ENCODE results near the gene CHST8. TPM values are rescaled to one million over a fixed set of nuclear protein-coding genes. Genes with fewer than 3 reads are reported as not detected.

The CHST8 gene
- total RNA-seq, 1 experiment from 2014 or later: not detected

DNA sequence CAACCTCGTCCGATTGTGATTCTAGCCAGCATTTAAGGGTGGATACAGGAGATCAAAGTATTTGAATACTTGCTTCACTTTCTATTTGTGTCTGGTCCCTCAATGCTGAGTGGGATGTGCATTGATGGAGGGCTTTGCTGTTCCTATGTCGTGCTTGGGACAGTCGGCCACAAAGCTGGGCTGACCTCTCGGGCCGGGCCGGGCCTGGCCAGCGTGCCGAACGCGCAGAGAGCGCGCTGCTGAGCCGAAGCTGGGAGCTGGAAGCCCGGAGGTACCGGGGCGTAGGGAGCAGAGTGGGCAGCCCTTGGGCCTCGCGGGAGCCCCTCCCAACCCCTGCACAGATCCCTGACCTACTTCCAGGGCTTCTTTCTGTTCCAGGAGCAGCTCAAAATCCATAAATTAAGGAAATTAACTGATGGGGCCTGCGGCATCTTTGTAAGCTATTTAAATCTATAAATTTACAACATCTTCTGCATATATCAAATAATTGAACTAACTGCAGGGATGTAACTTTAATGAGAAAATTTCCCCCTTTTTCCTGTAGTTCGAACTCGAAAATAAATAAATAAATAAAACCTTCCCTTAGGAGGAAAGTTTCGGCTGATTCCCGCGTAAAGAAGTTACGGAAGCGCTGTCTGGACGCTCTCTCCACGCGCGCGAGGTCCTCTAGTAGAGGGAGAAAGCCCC, 173.1 kb downstream of the CHST8 start:
- H3K4me3 Mint-ChIP-seq (ENCODE audit: unreplicated experiment): peak overlapping the region; percentile 77
- H3K9me3 Mint-ChIP-seq (ENCODE audit: unreplicated experiment): no peaks in the 10 kb centered on the region
- peaks cover 17% of the 10 kb centered on the region for H3K36me3 Mint-ChIP-seq (ENCODE audit: insufficient read depth, unreplicated experiment)
- ChIA-PET POLR2A (interaction anchor here (0.5 to 4.8 kb wide), 8 partner anchors 17 to 1044 kb away, joined by 3 to 47 read pairs (median 3); no protein-coding TSS in a partner anchor), CTCF (interaction anchor here (0.6 to 6.3 kb wide), 45 partner anchors 9 to 1847 kb away, joined by 3 to 62 read pairs (median 4); no protein-coding TSS in a partner anchor)
- H3K27ac Mint-ChIP-seq (ENCODE audit: low read depth, unreplicated experiment): peak overlapping the region; percentile 75
- DNase-seq (ENCODE audit: unreplicated experiment): no peak
- intact Hi-C loops (cut with micrococcal nuclease): loop anchor here (1.0 to 10.0 kb wide), 2 partner anchors 110 to 301 kb away; no protein-coding TSS in a partner anchor
- H3K4me1 Mint-ChIP-seq (ENCODE audit: insufficient read depth, unreplicated experiment): no peaks in the 10 kb centered on the region
- TF ChIP-seq, protein P1, sequence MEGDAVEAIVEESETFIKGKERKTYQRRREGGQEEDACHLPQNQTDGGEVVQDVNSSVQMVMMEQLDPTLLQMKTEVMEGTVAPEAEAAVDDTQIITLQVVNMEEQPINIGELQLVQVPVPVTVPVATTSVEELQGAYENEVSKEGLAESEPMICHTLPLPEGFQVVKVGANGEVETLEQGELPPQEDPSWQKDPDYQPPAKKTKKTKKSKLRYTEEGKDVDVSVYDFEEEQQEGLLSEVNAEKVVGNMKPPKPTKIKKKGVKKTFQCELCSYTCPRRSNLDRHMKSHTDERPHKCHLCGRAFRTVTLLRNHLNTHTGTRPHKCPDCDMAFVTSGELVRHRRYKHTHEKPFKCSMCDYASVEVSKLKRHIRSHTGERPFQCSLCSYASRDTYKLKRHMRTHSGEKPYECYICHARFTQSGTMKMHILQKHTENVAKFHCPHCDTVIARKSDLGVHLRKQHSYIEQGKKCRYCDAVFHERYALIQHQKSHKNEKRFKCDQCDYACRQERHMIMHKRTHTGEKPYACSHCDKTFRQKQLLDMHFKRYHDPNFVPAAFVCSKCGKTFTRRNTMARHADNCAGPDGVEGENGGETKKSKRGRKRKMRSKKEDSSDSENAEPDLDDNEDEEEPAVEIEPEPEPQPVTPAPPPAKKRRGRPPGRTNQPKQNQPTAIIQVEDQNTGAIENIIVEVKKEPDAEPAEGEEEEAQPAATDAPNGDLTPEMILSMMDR (IDR thresholded peaks at IDR 0.05; ENCODE audit: unreplicated experiment): no peak
- H3K27me3 Mint-ChIP-seq (ENCODE audit: insufficient read depth, unreplicated experiment): no peaks in the 10 kb centered on the region
- TSS peak; percentile 71 for BruUV-seq (replicated peaks)

DNA sequence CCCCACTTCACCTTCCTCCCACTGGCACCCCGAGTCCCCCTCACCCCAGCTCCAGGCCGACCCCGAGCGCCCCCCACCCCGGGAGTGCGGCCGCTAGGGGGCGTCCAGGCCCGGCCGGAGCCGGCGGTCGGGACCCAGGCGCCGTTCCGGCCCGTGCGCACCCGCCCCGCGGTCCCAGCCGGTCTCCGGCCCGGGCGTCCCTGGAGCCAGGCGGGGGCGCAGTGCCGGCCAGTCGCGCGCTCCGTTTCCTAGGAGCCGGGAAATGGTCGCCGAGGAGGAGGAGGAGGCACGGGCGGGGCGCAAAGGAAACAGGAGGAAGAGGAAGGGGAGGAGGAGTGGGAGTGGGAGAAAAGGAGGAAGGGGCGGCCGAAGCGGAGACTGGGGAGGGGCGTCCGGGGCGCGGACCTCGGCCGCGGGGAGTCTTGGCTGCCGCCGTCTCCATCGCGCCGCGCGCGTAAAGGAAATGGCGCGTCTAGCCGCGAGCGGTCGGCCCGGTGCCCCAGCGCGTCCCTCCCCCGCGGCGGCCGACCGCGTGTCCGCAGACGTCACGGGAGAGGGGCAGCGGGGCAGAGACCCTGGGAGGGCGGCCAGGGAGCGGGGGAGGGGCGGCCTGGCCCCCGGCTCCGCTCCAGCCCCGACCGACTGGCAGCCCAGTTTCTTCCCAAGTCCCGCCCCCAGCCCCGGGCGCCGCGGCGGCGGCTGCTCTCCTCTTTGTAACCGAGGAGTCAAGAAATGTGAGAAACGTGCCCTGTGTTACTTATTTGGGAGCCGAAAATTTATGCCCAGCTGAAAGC, 173.8 kb downstream of the CHST8 start:
- intact Hi-C loops (cut with micrococcal nuclease): loop anchor here (1.0 to 10.0 kb wide), 3 partner anchors 25 to 301 kb away; no protein-coding TSS in a partner anchor
- CTCF ChIA-PET: interaction anchor here (0.6 to 6.3 kb wide), 42 partner anchors 9 to 693 kb away, joined by 3 to 62 read pairs (median 4); no protein-coding TSS in a partner anchor
- Mint-ChIP-seq H3K27me3 (ENCODE audit: insufficient read depth, unreplicated experiment) (no peaks in the 10 kb centered on the region), H3K9me3 (ENCODE audit: unreplicated experiment) (no peaks in the 10 kb centered on the region), H3K4me3 (ENCODE audit: unreplicated experiment) (peak overlapping the region; percentile 77), H3K36me3 (ENCODE audit: insufficient read depth, unreplicated experiment) (peaks cover 24% of the 10 kb centered on the region), H3K4me1 (ENCODE audit: insufficient read depth, unreplicated experiment) (no peaks in the 10 kb centered on the region), H3K27ac (ENCODE audit: low read depth, unreplicated experiment) (peak overlapping the region; percentile 75)
- no TSS peak for BruUV-seq (replicated peaks)
- POLR2A ChIA-PET: interaction anchor here (0.9 to 4.8 kb wide), 10 partner anchors 9 to 633 kb away, joined by 3 to 47 read pairs (median 4); partner anchors contain the start of gene UBA2
- peak; percentile 89 for DNase-seq (ENCODE audit: unreplicated experiment)
- TF ChIP-seq, protein P1 (IDR thresholded peaks at IDR 0.05; ENCODE audit: unreplicated experiment): peak; percentile 91

DNA sequence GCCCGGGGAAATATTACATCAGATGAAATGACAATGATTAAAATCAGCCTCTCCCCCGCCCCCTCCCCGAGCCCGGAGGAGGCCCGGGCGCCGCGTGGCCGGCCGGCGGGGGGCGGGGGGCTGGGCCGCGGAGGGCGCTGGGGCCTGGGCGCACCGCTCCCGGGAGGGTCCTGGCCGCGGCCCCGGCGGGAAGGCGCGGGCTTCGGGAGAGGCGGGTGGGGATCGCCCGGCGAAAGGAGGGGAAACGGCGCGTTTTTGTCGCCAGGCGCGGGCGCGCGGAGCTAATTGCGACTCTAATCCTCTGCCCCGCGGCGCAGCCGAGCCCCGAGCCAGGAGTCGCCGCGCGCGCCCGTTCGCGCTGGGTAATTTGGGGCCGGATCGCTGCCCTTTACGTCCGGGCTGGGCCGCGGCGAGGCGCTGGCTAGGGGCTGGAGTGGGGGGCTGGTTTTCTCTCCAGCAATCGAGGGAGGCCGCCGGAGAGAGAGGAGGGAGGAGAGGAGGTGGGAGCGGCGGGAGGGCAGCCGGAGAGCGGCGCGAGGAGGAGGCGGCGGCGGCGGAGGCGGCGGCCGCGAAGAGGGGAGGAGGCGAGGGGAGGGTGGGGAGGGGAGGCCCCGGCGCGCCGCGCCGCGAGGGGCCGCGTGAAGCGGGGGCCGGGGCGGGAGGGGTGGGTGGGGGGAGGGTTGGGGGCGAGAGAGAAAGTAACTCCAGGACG, 174.6 kb downstream of the CHST8 start, which contains the start of gene KCTD15:
Gene KCTD15, plus strand, starts transcription at position 707 of the 712 bp plus-strand sequence. CDS start 3,585 bp downstream, outside the sequence.
- Mint-ChIP-seq H3K36me3 (ENCODE audit: insufficient read depth, unreplicated experiment) (peaks cover 24% of the 10 kb centered on the region), H3K27ac (ENCODE audit: low read depth, unreplicated experiment) (peak within 1 kb of the TSS; percentile 75), H3K9me3 (ENCODE audit: unreplicated experiment) (no peaks in the 10 kb centered on the region), H3K4me1 (ENCODE audit: insufficient read depth, unreplicated experiment) (no peaks in the 10 kb centered on the region), H3K27me3 (ENCODE audit: insufficient read depth, unreplicated experiment) (no peaks in the 10 kb centered on the region), H3K4me3 (ENCODE audit: unreplicated experiment) (peak within 1 kb of the TSS; percentile 77)
- ChIA-PET CTCF (interaction anchor here (0.6 to 6.3 kb wide), 7 partner anchors 11 to 300 kb away, joined by 4 to 62 read pairs (median 6); no protein-coding TSS in a partner anchor), POLR2A (interaction anchor here (0.6 to 4.8 kb wide), 8 partner anchors 8 to 632 kb away, joined by 3 to 47 read pairs (median 4); partner anchors contain the start of gene UBA2)
- no TSS peak for BruUV-seq (replicated peaks)
- intact Hi-C loops (cut with micrococcal nuclease): loop anchor here (1.0 to 10.0 kb wide), 2 partner anchors 24 to 108 kb away; no protein-coding TSS in a partner anchor
- peak; percentile 53 for DNase-seq (ENCODE audit: unreplicated experiment)
- TF ChIP-seq, protein P1 (IDR thresholded peaks at IDR 0.05; ENCODE audit: unreplicated experiment): no peak
